Measurements from ENCODE around the gene RNF34.

RNF34 gene

GRCh38 chr12:121440768-121441167 lies 40.9 kb downstream of the RNF34 start:
- no peak for TF ChIP-seq CTCF (conservative IDR thresholded peaks at IDR 0.05; ENCODE audit: low read length)
- H3K4me3 ChIP-seq (ENCODE audit: low read length), result no peak overlapping the region
- DNase-seq (ENCODE audit: low read depth), result no peak

- no peak overlapping the region for H3K4me3 ChIP-seq (ENCODE audit: low read length)
- no peak for DNase-seq (ENCODE audit: low read depth)
- peak; percentile 5; the same call in 1 of the 2 replicates for TF ChIP-seq CTCF (conservative IDR thresholded peaks at IDR 0.05; ENCODE audit: low read length)
Measured at GRCh38 chr12:121441555-121441954, 41.6 kb downstream of the RNF34 start.

- H3K4me3 ChIP-seq (ENCODE audit: low read length), result no peak overlapping the region
- no peak for DNase-seq (ENCODE audit: low read depth)
- no peak for TF ChIP-seq CTCF (conservative IDR thresholded peaks at IDR 0.05; ENCODE audit: low read length)
Measured at GRCh38 chr12:121442028-121442948, 42.4 kb downstream of the RNF34 start.

- peak; percentile 70 for DNase-seq (ENCODE audit: low read depth)
- peak; percentile 93 for TF ChIP-seq CTCF (conservative IDR thresholded peaks at IDR 0.05; ENCODE audit: low read length)
- no peak overlapping the region for H3K4me3 ChIP-seq (ENCODE audit: low read length)
Measured at GRCh38 chr12:121443193-121443870, 43.4 kb downstream of the RNF34 start.

GRCh38 chr12:121443911-121444841 lies 44.3 kb downstream of the RNF34 start:
- TF ChIP-seq CTCF (conservative IDR thresholded peaks at IDR 0.05; ENCODE audit: low read length), result no peak
- H3K4me3 ChIP-seq (ENCODE audit: low read length), result no peak overlapping the region
- DNase-seq (ENCODE audit: low read depth), result no peak

GRCh38 chr12:121444842-121445202 lies 44.9 kb downstream of the RNF34 start:
- TF ChIP-seq CTCF (conservative IDR thresholded peaks at IDR 0.05; ENCODE audit: low read length), result no peak
- DNase-seq (ENCODE audit: low read depth), result no peak
- no peak overlapping the region for H3K4me3 ChIP-seq (ENCODE audit: low read length)
